A549 treated with Hydrocortisone at 1 μM for 4 hours (cell line): Measurements from ENCODE around the gene ARL17B. TPM values are rescaled to one million over a fixed set of nuclear protein-coding genes. Genes with fewer than 3 reads are reported as not detected.

ENCODE experiments used
- total RNA-seq: library from RNA; stranded (reverse); fragments of 200-300 nt; extraction: Qiagen RNA extraction; gene quantifications from 5 replicates; pipeline ENCODE4 v1.2.3, GENCODE V29; 2022

The ARL17B gene
- 4.8 to 7.3 TPM (median 6.5 TPM) in 5 replicates for total RNA-seq

GRCh38 chr17:46361755-46362154, at the start of gene ARL17B:
ARL17B (minus strand) TSS chr17:46361766; CDS start chr17:46358397, 3,369 bp downstream.

DNA sequence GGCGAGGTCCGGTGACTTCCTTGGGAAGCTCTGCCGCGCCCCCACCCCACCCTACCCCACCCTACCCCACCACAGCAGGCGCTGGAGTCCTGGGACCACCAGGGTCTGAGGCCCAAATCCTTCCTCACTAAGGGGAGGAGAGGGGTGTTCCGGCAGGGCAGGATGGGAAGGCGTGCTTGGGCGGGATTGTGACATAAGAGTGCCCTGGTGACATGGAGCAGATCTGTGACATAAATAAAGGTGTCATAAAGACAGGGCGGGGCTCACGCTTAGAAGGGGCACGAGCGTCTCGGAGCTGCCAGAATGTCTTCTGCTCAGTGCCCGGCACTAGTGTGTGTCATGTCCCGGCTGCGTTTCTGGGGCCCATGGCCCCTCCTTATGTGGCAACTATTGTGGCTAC, 66.7 kb downstream of the ARL17B start, which contains the start of gene LRRC37A:
TSS of gene LRRC37A (plus strand) at position 301 of the 400 bp plus-strand sequence. CDS start at position 304, 3 bp downstream.

Other genes with a start within 250 kb of the ARL17B start
- 22.6 to 25.7 TPM (median 23.6 TPM) in 5 replicates for gene KANSL1, start 168.3 kb downstream of the ARL17B start, total RNA-seq
- 0.60 to 1.1 TPM (median 0.94 TPM) in 5 replicates for gene LRRC37A, start 66.6 kb downstream of the ARL17B start, total RNA-seq
- gene LRRC37A2, start 150.7 kb upstream of the ARL17B start, total RNA-seq: 3.2 to 4.5 TPM (median 4.1 TPM) in 5 replicates
- gene ARL17A, start 217.9 kb upstream of the ARL17B start, total RNA-seq: 3.1 to 4.8 TPM (median 3.8 TPM) in 5 replicates
- gene NSF, start 228.9 kb upstream of the ARL17B start, total RNA-seq: 17.9 to 22.8 TPM (median 19.3 TPM) in 5 replicates